ENCODE data around the gene SP7. TPM values are rescaled to one million over a fixed set of nuclear protein-coding genes. Genes with fewer than 3 reads are reported as not detected.
"Not testable (repeated sequence)": the region's sequence is repeated elsewhere in the genome, so short reads cannot be mapped to it uniquely, and the experiment has no call there.

Gene SP7
- total RNA-seq, 1 experiment from 2014 or later = not detected

- BruUV-seq (replicated peaks) = no TSS peak
- CTCF ChIA-PET = interaction anchor here (0.5 to 1.6 kb wide), 4 partner anchors 13 to 123 kb away, joined by 3 to 6 read pairs (median 5); partner anchors contain the start of gene AAAS
- H3K27me3 Mint-ChIP-seq (ENCODE audit: unreplicated experiment) = no peaks in the 10 kb centered on the region
- intact Hi-C loops (cut with micrococcal nuclease; ENCODE audit: unreplicated experiment) = no loop called here
- H3K4me1 Mint-ChIP-seq (ENCODE audit: low read depth, unreplicated experiment) = peaks cover 29% of the 10 kb centered on the region
- peaks cover 59% of the 10 kb centered on the region for H3K36me3 Mint-ChIP-seq (ENCODE audit: insufficient read depth, unreplicated experiment)
- DNase-seq = peak; percentile 80
- TF ChIP-seq CTCF (IDR thresholded peaks at IDR 0.05; ENCODE audit: unreplicated experiment) = no peak
- H3K27ac Mint-ChIP-seq (ENCODE audit: unreplicated experiment) = peak within 1 kb of the TSS; percentile 83
- no peaks in the 10 kb centered on the region for H3K9me3 Mint-ChIP-seq (ENCODE audit: low read depth, unreplicated experiment)
- H3K4me3 Mint-ChIP-seq (ENCODE audit: low read depth, unreplicated experiment) = peak within 1 kb of the TSS; percentile 79
Measured at GRCh38 chr12:53299454-53300180, 36.5 kb downstream of the SP7 start, which contains the start of gene MYG1. TSS of gene MYG1 (plus strand) at chr12:53299695. CDS start at chr12:53299738, 43 bp downstream.

- H3K36me3 Mint-ChIP-seq (ENCODE audit: insufficient read depth, unreplicated experiment) = peaks cover 59% of the 10 kb centered on the region
- no peaks in the 10 kb centered on the region for H3K9me3 Mint-ChIP-seq (ENCODE audit: low read depth, unreplicated experiment)
- no TSS peak for BruUV-seq (replicated peaks)
- H3K27ac Mint-ChIP-seq (ENCODE audit: unreplicated experiment) = peak overlapping the region; percentile 83
- H3K27me3 Mint-ChIP-seq (ENCODE audit: unreplicated experiment) = no peaks in the 10 kb centered on the region
- intact Hi-C loops (cut with micrococcal nuclease; ENCODE audit: unreplicated experiment) = no loop called here
- peaks cover 29% of the 10 kb centered on the region for H3K4me1 Mint-ChIP-seq (ENCODE audit: low read depth, unreplicated experiment)
- CTCF ChIA-PET = interaction anchor here (0.5 to 1.6 kb wide), 4 partner anchors 12 to 124 kb away, joined by 3 to 6 read pairs (median 5); partner anchors contain the start of gene AAAS
- peak; percentile 6 for DNase-seq
- no peak for TF ChIP-seq CTCF (IDR thresholded peaks at IDR 0.05; ENCODE audit: unreplicated experiment)
- peak overlapping the region; percentile 79 for H3K4me3 Mint-ChIP-seq (ENCODE audit: low read depth, unreplicated experiment)
Measured at GRCh38 chr12:53299101-53299453, 37.1 kb downstream of the SP7 start.

- Mint-ChIP-seq H3K9me3 (ENCODE audit: low read depth, unreplicated experiment) (no peaks in the 10 kb centered on the region), H3K27ac (ENCODE audit: unreplicated experiment) (no peak overlapping the region), H3K36me3 (ENCODE audit: insufficient read depth, unreplicated experiment) (peaks cover 65% of the 10 kb centered on the region), H3K4me1 (ENCODE audit: low read depth, unreplicated experiment) (peaks cover 29% of the 10 kb centered on the region), H3K27me3 (ENCODE audit: unreplicated experiment) (no peaks in the 10 kb centered on the region), H3K4me3 (ENCODE audit: low read depth, unreplicated experiment) (no peak overlapping the region)
- no peak for TF ChIP-seq CTCF (IDR thresholded peaks at IDR 0.05; ENCODE audit: unreplicated experiment)
- CTCF ChIA-PET = no interaction called here
- no TSS peak for BruUV-seq (replicated peaks)
- intact Hi-C loops (cut with micrococcal nuclease; ENCODE audit: unreplicated experiment) = no loop called here
- DNase-seq = no peak
Measured at GRCh38 chr12:53298164-53298563, 38.0 kb downstream of the SP7 start.

- peaks cover 20% of the 10 kb centered on the region for H3K4me1 Mint-ChIP-seq (ENCODE audit: low read depth, unreplicated experiment)
- H3K27ac Mint-ChIP-seq (ENCODE audit: unreplicated experiment); H3K27me3 Mint-ChIP-seq (ENCODE audit: unreplicated experiment); CTCF ChIA-PET; H3K4me3 Mint-ChIP-seq (ENCODE audit: low read depth, unreplicated experiment); DNase-seq; H3K9me3 Mint-ChIP-seq (ENCODE audit: low read depth, unreplicated experiment); intact Hi-C loops (cut with micrococcal nuclease; ENCODE audit: unreplicated experiment): not testable (repeated sequence)
- peaks cover 58% of the 10 kb centered on the region for H3K36me3 Mint-ChIP-seq (ENCODE audit: insufficient read depth, unreplicated experiment)
- TSS peak; percentile 59 for BruUV-seq (replicated peaks)
Measured at GRCh38 chr12:53297106-53297505, 39.0 kb downstream of the SP7 start.

- no TSS peak for BruUV-seq (replicated peaks)
- peaks cover 10% of the 10 kb centered on the region for H3K4me1 Mint-ChIP-seq (ENCODE audit: low read depth, unreplicated experiment)
Measured at GRCh38 chr12:53295891-53296219, 40.3 kb downstream of the SP7 start.

More at GRCh38 chr12:53295891-53296219, 40.3 kb downstream of the SP7 start:
- Mint-ChIP-seq H3K4me3 (ENCODE audit: low read depth, unreplicated experiment) (peak overlapping the region; percentile 90), H3K9me3 (ENCODE audit: low read depth, unreplicated experiment) (no peaks in the 10 kb centered on the region), H3K27ac (ENCODE audit: unreplicated experiment) (peak overlapping the region; percentile 66), H3K36me3 (ENCODE audit: insufficient read depth, unreplicated experiment) (peaks cover 54% of the 10 kb centered on the region), H3K27me3 (ENCODE audit: unreplicated experiment) (no peaks in the 10 kb centered on the region)
- no peak for DNase-seq
- no peak for TF ChIP-seq CTCF (IDR thresholded peaks at IDR 0.05; ENCODE audit: unreplicated experiment)
- CTCF ChIA-PET = interaction anchor here (0.5 to 1.3 kb wide), 8 partner anchors 13 to 230 kb away, joined by 3 to 7 read pairs (median 4); partner anchors contain the start of gene AAAS
- intact Hi-C loops (cut with micrococcal nuclease; ENCODE audit: unreplicated experiment) = no loop called here

All from Calu3 (cell line).